ENCODE data around the gene ARHGAP8.

ARHGAP8 gene

DNA sequence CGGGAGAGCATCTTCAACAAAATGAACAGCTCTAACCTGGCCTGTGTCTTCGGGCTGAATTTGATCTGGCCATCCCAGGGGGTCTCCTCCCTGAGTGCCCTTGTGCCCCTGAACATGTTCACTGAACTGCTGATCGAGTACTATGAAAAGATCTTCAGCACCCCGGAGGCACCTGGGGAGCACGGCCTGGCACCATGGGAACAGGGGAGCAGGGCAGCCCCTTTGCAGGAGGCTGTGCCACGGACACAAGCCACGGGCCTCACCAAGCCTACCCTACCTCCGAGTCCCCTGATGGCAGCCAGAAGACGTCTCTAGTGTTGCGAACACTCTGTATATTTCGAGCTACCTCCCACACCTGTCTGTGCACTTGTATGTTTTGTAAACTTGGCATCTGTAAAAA, 109.9 kb downstream of the ARHGAP8 start:
- no peak for DNase-seq (ENCODE audit: low read depth)

DNA sequence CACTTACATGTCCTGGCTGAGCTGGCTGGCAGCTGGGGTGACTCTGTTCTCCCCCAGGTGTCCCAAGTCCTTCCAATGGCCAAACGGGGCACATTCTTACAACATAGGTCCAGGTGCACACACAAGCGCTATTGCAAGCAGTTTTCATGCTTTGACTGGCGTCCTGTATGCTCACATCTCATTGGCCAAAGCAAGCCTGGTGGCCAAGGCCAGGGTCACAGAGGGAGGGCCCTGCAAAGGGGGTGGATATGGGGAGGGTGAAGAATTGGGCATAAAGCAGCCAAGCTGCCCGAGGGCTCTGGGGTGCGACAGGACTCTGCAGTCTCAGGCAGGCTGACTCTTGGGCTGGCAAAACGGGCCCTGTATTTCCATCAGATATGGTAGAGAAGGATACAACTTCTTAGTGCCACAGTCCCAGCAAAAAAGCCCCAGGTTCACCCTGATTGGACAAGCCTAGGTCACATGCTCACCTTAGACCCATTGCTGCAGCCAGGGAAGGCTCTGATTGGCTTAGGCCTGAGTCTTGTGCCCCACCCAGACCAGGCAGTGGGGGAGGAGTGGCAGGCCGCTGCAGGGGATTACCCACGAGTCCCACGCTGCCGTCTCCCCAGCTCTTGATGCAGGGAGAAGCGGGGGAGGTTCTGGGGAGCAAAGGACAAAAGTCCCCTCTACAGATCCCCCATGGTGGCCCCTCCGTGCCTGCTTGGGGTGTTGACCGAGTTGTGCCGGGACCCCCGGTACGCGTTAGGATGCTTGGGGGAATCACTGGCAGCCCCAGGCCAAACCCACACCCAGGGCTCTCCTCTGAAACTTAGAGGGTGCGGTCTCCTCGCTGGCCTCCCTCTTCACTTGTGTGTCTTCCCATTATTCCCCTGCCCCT, 110.8 kb downstream of the ARHGAP8 start:
- no peak for DNase-seq (ENCODE audit: low read depth)

- DNase-seq (ENCODE audit: low read depth): no peak
These were observed 113.0 kb downstream of the ARHGAP8 start for GRCh38 chr22:44865193-44866057.

DNA sequence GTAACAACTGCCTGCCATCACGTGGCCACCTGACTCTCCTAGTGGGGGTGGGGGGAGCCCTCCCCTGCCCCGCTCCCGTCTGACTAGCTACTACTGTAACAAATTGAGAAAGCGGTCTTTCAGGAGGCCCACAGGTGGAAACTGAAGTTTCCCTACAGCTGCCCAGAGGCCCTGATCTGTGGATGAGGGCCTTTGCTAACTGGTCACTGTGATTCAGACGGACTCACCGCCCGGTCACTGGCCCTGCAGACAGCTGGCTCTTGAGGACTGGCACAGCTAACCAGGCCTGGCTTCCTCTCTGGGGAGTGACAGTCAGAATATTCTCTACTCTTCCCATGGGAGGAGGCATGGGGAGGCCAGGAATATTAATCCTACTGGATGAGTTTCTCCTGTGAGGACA, 116.8 kb downstream of the ARHGAP8 start:
- DNase-seq (ENCODE audit: low read depth): no peak

GRCh38 chr22:44870021-44870420, 117.6 kb downstream of the ARHGAP8 start:
- DNase-seq (ENCODE audit: low read depth): no peak

GRCh38 chr22:44871782-44872181, 119.4 kb downstream of the ARHGAP8 start:
- DNase-seq (ENCODE audit: low read depth): no peak

DNA sequence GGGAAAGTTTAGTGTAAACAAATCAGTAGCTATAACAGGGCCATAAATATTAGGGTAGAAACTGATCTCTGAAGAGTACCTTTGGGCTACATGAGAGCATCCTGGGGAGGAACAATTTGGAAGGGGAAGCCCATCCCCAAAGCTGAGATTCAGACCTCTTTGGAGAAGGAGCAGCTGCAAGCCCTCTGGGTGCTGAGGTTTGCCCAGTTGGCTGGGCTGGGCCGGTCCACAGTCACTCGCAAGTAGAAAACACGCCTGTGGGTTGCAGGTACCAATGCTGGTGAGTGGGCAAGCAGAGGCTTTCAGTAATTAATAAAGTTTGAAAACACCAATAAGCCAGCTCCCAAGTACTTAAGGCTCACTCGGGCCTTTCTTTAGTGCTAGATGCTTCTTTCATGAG, 124.5 kb downstream of the ARHGAP8 start:
- DNase-seq (ENCODE audit: low read depth): no peak

DNA sequence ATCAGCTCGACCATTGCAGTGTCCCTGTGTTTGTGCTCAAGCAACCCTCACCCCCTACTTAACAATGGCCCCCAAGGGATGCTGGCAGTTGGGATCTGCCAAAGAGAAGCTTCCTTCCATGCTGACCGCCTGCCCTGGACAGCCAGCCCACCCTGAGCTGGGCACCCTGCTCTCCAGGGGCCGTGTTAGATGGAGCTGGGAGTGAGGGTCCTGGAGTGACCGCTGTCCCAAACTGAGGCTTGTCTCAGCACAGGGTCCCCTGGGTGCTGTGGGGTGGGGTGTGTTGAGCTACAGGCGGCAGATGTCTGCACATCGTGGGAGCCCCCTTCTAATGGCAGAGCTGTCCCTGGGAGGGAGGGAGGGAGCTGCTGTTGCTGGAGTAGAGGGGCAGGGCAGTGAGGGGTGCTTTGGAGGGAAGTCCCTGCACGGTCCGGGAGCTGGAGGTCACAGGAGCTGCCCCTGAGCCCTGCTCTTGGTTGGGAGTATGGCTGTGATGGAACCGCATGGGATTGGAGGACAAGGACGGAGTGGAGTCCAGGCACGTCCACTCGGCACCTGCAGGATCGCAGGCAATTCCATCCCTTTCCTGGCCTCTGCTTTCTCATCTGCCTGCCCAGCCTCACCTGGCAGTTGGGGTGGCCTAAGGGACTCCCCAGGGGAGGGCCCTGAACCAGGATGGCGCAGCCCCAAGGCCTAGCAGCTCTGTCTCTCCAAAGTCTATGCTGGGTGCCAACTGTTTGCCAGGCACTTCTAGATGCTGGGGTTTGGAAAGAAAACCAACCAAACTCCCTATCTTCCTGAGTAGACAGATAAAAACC, 126.3 kb downstream of the ARHGAP8 start:
- DNase-seq (ENCODE audit: low read depth): no peak

- DNase-seq (ENCODE audit: low read depth): no peak
These were observed 126.9 kb downstream of the ARHGAP8 start for GRCh38 chr22:44879301-44879680.

DNA sequence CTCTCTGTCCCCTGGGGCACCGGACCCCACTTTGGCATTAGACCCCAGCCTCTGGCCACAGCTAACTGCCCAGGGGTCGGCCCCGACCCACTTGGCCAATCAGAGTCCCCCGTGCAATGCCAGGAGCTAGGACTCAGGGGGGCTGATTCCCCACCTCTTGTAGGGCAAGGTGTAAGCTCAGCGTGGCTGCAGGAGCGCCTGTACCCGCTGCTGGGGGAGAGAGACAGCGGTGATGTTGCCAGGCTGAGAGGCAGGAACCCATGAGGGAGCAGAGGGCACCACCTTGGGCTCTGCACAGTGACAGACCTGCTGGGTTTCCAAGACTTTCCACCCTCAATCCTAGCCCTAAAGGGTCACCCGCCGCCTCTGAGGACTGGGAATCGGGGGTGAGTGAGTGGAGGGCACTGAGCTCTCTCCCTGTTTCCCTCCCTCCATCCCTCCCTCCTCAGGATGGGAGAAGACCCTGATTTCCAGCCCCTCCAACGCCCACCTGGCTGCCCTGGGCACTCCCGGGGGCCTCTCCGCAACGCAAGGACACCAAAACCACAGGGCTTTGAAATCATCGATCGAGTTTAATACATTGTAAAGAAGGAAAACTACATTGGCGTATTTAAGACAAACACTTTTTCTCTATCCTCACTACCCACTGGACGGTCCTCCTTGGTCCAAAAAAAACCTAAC, 128.4 kb downstream of the ARHGAP8 start:
- no peak for DNase-seq (ENCODE audit: low read depth)

GRCh38 chr22:44881624-44882023, 129.2 kb downstream of the ARHGAP8 start:
- DNase-seq (ENCODE audit: low read depth): no peak

GRCh38 chr22:44882226-44882905, 130.0 kb downstream of the ARHGAP8 start:
- DNase-seq (ENCODE audit: low read depth): no peak

GRCh38 chr22:44883011-44883421, 130.6 kb downstream of the ARHGAP8 start:
- DNase-seq (ENCODE audit: low read depth): no peak

DNA sequence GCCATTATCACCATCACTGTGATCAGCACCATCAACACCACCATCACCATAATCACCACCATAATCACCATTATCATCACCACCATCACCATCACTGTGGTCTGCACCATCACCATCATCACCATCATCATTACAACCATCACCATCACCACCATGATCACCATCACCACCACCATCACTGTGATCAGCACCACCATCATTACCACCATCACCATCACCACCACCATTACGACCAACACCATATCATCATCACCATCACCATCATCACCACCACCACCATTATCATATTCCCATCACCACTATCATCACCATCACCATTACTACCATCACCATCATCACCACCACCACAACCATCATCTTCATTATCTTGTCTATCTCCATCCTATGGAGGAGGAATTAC, 132.2 kb downstream of the ARHGAP8 start:
- DNase-seq (ENCODE audit: low read depth): no peak

GRCh38 chr22:44884968-44885805, 132.8 kb downstream of the ARHGAP8 start:
- DNase-seq (ENCODE audit: low read depth): no peak

DNA sequence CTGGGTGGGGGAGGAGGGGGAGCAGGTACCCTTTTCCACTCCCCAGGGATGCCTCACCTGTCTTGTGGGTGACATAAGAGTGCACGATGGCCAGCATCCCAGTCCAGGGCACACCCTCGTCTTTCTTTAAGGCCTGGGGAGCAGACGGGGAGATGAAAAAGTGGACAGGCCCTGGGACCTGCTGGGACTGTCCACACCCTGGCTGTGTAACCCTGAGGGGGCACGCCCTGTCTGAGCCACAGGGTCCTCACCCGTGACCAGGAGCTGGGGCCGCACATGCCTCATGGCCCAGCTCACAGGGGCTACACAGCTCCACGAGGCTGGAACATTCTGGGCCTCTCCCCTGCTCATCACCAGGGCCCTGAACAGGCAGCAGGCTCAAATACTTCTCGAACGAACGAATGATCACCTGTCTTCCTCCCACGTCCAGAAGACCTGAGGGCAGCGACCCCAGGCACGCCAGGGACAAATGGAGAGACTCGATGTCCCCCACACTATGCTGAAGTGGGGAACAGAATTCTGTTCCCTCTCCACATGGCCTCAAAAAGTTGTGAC, 133.5 kb downstream of the ARHGAP8 start:
- no peak for DNase-seq (ENCODE audit: low read depth)

- no peak for DNase-seq (ENCODE audit: low read depth)
These were observed 135.6 kb downstream of the ARHGAP8 start for GRCh38 chr22:44887941-44888366.

GRCh38 chr22:44888491-44889254, 136.3 kb downstream of the ARHGAP8 start:
- DNase-seq (ENCODE audit: low read depth): no peak

All from stimulated activated CD8-positive, alpha-beta memory T cell treated with anti-CD3 and anti-CD28 coated beads, Interleukin-15, amount 100 ng/mL, for 1 hour (primary cell).